Stimulated activated CD8-positive, alpha-beta memory T cell treated with anti-CD3 and anti-CD28 coated beads, Interleukin-12 subunit alpha, Interleukin-12 subunit beta, amount 100 ng/mL, for 1 hour (primary cell): Measurements from ENCODE around the gene ATP2B2.

Experiments
- DNase-seq: peaks from one replicate; pipeline ENCODE4 v3.0.0-alpha.2; 2020; ENCODE audit warnings: low read depth

The ATP2B2 gene

GRCh38 chr3:10426346-10427220, 78.8 kb downstream of the ATP2B2 start:
- no peak for DNase-seq

GRCh38 chr3:10423171-10423882, 82.1 kb downstream of the ATP2B2 start:
- DNase-seq = no peak

- DNase-seq = no peak
Measured at GRCh38 chr3:10421996-10422395, 83.4 kb downstream of the ATP2B2 start.

- no peak for DNase-seq
Measured at GRCh38 chr3:10420745-10421475, 84.5 kb downstream of the ATP2B2 start.

GRCh38 chr3:10419637-10420232, 85.7 kb downstream of the ATP2B2 start:
- DNase-seq = no peak

- DNase-seq = no peak
Measured at GRCh38 chr3:10417847-10418246, 87.5 kb downstream of the ATP2B2 start.

GRCh38 chr3:10416730-10417300, 88.6 kb downstream of the ATP2B2 start:
- no peak for DNase-seq

- no peak for DNase-seq
Measured at GRCh38 chr3:10413041-10413440, 92.3 kb downstream of the ATP2B2 start.

GRCh38 chr3:10411598-10412332, 93.6 kb downstream of the ATP2B2 start:
- no peak for DNase-seq

- DNase-seq = no peak
Measured at GRCh38 chr3:10410383-10411002, 94.9 kb downstream of the ATP2B2 start.

GRCh38 chr3:10408680-10409079, 96.7 kb downstream of the ATP2B2 start:
- DNase-seq = no peak

GRCh38 chr3:10407361-10407760, 98.0 kb downstream of the ATP2B2 start:
- DNase-seq = no peak

- no peak for DNase-seq
Measured at GRCh38 chr3:10406414-10406813, 99.0 kb downstream of the ATP2B2 start.

- no peak for DNase-seq
Measured at GRCh38 chr3:10405816-10406215, 99.6 kb downstream of the ATP2B2 start.

GRCh38 chr3:10404876-10405275, 100.5 kb downstream of the ATP2B2 start:
- DNase-seq = no peak

GRCh38 chr3:10404377-10404776, 101.0 kb downstream of the ATP2B2 start:
- no peak for DNase-seq

GRCh38 chr3:10401990-10402761, 103.2 kb downstream of the ATP2B2 start:
- DNase-seq = no peak

- no peak for DNase-seq
Measured at GRCh38 chr3:10400749-10401495, 104.5 kb downstream of the ATP2B2 start.

- no peak for DNase-seq
Measured at GRCh38 chr3:10400050-10400748, 105.2 kb downstream of the ATP2B2 start.
